ENCODE data around the gene SELENOH. TPM values are rescaled to one million over a fixed set of nuclear protein-coding genes. Genes with fewer than 3 reads are reported as not detected.

The SELENOH gene
- total RNA-seq, 4 donors from 2014 or later, result 113 to 133 (median 124) TPM

- intact Hi-C loops (cut with DNase I; ENCODE audit: low total_unique reads), result no loop called here
- DNase-seq (ENCODE audit: low spot score in 2 of 2), result no peak
- H3K4me3 ChIP-seq (ENCODE audit: low read depth, poor library complexity, severe bottlenecking), result no peak overlapping the region
- no peak for TF ChIP-seq CTCF (IDR thresholded peaks at IDR 0.05)
- TF ChIP-seq POLR2A (IDR thresholded peaks at IDR 0.05), result no peak
Measured at GRCh38 chr11:57792870-57793269, 51.6 kb downstream of the SELENOH start.

Other genes with a start within 250 kb of the SELENOH start
- 10 to 100 TPM; 15.9 to 20.2 (median 18.3) TPM for gene SLC43A1, start 225.8 kb upstream of the SELENOH start, total RNA-seq
- 10 to 100 TPM; 24.3 to 53.2 (median 29.4) TPM for gene TIMM10, start 210.7 kb upstream of the SELENOH start, total RNA-seq
- not detected for gene SMTNL1, start 203.9 kb upstream of the SELENOH start, total RNA-seq
- 10 to 100 TPM; 14.5 to 31.0 (median 19.9) TPM for gene UBE2L6, start 173.8 kb upstream of the SELENOH start, total RNA-seq
- gene SERPING1, start 143.8 kb upstream of the SELENOH start, total RNA-seq, result 100 to 1,000 TPM in 2 of 4 donors, 10 to 100 TPM in 2; 89.4 to 236 (median 103) TPM
- 1 to 10 TPM in 3 of 4 donors, under 1 TPM in 1; 0.91 to 4.3 (median 2.9) TPM for gene YPEL4, start 91.6 kb upstream of the SELENOH start, total RNA-seq
- 10 to 100 TPM; 14.0 to 29.2 (median 17.6) TPM for gene CLP1, start 83.7 kb upstream of the SELENOH start, total RNA-seq
- 10 to 100 TPM; 72.9 to 99.1 (median 84.5) TPM for gene ZDHHC5, start 73.4 kb upstream of the SELENOH start, total RNA-seq
- 10 to 100 TPM; 19.4 to 25.5 (median 23.0) TPM for gene MED19, start 29.3 kb upstream of the SELENOH start, total RNA-seq
- gene TMX2, start 28.9 kb upstream of the SELENOH start, total RNA-seq, result 10 to 100 TPM; 41.8 to 60.4 (median 45.4) TPM
- not detected for gene BTBD18, start 10.3 kb downstream of the SELENOH start, total RNA-seq
- gene CTNND1, start 20.3 kb downstream of the SELENOH start, total RNA-seq, result 100 to 1,000 TPM; 186 to 243 (median 197) TPM

Measured in lower leg skin (tissue), 4 donors.